ENCODE data around the gene PKDCC.

DNA sequence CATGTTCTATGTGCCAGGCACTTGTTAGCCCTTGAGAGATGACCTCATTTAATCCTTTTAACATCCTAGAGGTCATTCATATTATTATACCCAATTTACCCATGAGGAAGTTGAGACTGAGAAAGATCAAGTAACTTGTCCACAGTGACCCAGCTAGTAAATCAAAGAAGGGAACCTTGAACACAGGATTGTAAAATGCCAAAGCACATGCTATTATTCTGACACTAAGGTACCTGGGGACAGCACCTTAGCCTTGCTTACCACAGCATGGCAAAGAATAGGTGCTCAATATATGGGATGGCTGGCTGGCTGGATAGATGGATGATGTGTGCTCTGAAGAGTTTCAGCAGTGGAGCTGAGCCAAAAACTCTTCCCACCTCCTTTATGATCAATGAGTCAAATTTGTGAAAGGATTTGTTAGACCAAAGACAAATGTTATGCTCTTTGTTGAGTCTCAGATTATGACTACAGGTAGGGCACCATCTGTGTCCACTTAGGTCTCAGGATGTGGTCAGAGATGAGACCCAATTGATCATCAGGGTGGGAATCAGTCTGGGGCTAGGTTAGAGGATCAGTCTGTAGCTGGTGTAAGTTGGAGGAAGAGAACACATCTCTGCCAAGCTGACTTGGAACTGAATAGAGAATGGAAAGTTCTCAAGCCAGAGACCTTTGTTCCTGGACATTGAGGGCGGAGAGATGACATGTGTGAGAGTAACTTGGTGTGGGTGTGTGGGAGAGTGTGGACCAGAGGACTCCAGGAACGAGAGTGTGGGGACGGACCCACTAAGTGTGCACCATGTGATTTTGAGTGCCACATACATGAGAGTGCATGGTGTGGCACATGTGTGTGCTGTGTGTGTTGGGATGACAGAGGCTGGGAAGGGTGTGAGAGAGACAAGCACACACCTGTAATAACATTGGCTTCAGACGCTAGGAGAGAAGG lies 16.3 kb upstream of the PKDCC start:
- TF ChIP-seq, protein P1, sequence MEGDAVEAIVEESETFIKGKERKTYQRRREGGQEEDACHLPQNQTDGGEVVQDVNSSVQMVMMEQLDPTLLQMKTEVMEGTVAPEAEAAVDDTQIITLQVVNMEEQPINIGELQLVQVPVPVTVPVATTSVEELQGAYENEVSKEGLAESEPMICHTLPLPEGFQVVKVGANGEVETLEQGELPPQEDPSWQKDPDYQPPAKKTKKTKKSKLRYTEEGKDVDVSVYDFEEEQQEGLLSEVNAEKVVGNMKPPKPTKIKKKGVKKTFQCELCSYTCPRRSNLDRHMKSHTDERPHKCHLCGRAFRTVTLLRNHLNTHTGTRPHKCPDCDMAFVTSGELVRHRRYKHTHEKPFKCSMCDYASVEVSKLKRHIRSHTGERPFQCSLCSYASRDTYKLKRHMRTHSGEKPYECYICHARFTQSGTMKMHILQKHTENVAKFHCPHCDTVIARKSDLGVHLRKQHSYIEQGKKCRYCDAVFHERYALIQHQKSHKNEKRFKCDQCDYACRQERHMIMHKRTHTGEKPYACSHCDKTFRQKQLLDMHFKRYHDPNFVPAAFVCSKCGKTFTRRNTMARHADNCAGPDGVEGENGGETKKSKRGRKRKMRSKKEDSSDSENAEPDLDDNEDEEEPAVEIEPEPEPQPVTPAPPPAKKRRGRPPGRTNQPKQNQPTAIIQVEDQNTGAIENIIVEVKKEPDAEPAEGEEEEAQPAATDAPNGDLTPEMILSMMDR (IDR thresholded peaks at IDR 0.05) = no peak
- no peak for TF ChIP-seq EZH2 (IDR thresholded peaks at IDR 0.05; ENCODE audit: borderline replicate concordance, insufficient read depth, low read depth, low read length, poor library complexity, severe bottlenecking)
